Duodenal mucosa (tissue), 2 donors: ENCODE measurements around the gene GGT1.
"Not testable (repeated sequence)": the region's sequence is repeated elsewhere in the genome, so short reads cannot be mapped to it uniquely, and the experiment has no call there.

Source experiments
- H3K27ac ChIP-seq: one replicate; pipeline ENCODE4 v1.7.0; 2013; ENCODE audit warnings: low read depth, low read length
- H3K27me3 ChIP-seq, 2 donors: one replicate each; pipeline ENCODE4 v1.7.0; 2013; ENCODE audit warnings: low read length in 2 of 2, control low read depth in 1 of 2; ENCODE audit not compliant: insufficient read depth in 2 of 2, control insufficient read depth in 1 of 2
- H3K36me3 ChIP-seq, 2 donors: one replicate each; pipeline ENCODE4 v1.7.0; 2013; ENCODE audit warnings: low read length in 2 of 2, control low read depth in 1 of 2; ENCODE audit not compliant: insufficient read depth in 2 of 2, control insufficient read depth in 1 of 2
- H3K4me1 ChIP-seq, 2 donors: one replicate each; pipeline ENCODE4 v1.7.0; 2013; ENCODE audit warnings: low read length in 2 of 2, control low read depth in 1 of 2; ENCODE audit not compliant: insufficient read depth in 2 of 2, control insufficient read depth in 1 of 2
- H3K4me3 ChIP-seq, 2 donors: one replicate each; pipeline ENCODE4 v1.7.0; 2013; ENCODE audit warnings: low read length in 2 of 2, low read depth in 1 of 2
- H3K9ac ChIP-seq, 2 donors: one replicate each; pipeline ENCODE4 v1.7.0; 2013; ENCODE audit warnings: low read length in 2 of 2, low read depth in 1 of 2
- H3K9me3 ChIP-seq, 2 donors: one replicate each; pipeline ENCODE4 v1.7.0; 2013; ENCODE audit warnings: low read length in 2 of 2, control low read depth in 1 of 2; ENCODE audit not compliant: control insufficient read depth in 1 of 2

GGT1 gene

DNA sequence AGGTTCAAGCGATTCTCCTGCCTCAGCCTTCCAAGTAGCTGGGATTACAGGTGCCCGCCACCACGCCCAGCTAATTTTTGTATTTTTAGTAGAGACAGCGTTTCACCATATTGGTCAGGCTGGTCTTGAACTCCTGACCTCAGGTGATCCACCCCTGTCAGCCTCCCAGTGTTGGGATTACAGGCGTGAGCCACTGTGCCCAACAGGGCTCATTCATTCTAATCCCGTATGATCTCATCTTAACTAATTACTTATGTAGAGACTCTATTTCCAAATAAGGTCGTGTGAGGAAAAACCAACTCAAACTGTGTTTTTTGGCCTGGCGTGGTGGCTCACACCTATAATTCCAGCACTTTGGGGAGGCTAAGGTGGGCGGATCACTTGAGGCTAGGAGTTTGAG, 5.9 kb upstream of the GGT1 start:
- H3K36me3 ChIP-seq, H3K9ac ChIP-seq, H3K4me3 ChIP-seq, H3K9me3 ChIP-seq, H3K27me3 ChIP-seq, H3K27ac ChIP-seq: not testable (repeated sequence)
- peaks cover 22 to 39% of the 10 kb centered on the region in 2 donors for H3K4me1 ChIP-seq

GRCh38 chr22:24599514-24599913, 3.5 kb upstream of the GGT1 start:
- Histone ChIP-seq H3K9ac (no peak overlapping the region), H3K27me3 (no peaks in the 10 kb centered on the region), H3K9me3 (no peaks in the 10 kb centered on the region), H3K4me3 (no peak overlapping the region), H3K27ac (no peak overlapping the region), H3K4me1 (peaks cover 21 to 24% of the 10 kb centered on the region in 2 donors), H3K36me3 (no peaks in the 10 kb centered on the region)

DNA sequence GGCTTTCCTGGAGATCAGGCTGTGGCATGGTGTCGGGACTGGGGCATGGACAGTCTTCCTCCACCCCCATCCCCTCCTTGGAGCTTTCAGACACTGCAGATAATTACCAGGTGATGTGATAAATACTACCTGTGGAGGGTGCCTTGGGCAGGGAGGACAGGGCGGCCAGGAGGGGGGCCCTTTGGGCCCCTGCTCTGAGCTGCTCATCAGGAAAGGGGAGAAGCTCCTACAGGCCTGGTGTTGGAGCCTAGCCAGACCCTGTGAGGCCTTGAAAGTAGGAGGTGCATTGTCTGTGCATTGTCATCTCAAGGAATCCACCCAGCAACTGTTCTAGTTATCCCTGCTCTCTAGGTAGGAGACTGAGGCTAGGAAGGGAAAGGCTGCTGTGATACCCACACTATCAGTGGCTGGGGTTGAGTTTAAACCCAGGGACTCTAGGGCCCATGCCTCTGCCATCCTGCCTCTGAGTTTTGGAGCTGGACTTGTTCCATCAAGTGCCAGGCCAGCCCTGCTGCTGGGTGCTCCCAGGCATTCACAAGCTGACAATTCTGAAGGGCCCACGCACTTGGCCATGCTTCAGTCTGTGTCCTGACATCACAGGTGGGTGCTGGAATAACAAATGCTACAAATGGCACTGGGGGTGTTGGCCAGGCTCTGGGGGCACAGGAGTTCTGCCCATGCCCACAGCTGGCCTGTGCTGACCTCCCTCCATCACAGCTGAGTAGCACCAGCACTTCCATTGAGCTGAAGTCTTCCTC, 2.9 kb upstream of the GGT1 start:
- H3K9ac ChIP-seq, H3K27ac ChIP-seq: not testable (repeated sequence)

DNA sequence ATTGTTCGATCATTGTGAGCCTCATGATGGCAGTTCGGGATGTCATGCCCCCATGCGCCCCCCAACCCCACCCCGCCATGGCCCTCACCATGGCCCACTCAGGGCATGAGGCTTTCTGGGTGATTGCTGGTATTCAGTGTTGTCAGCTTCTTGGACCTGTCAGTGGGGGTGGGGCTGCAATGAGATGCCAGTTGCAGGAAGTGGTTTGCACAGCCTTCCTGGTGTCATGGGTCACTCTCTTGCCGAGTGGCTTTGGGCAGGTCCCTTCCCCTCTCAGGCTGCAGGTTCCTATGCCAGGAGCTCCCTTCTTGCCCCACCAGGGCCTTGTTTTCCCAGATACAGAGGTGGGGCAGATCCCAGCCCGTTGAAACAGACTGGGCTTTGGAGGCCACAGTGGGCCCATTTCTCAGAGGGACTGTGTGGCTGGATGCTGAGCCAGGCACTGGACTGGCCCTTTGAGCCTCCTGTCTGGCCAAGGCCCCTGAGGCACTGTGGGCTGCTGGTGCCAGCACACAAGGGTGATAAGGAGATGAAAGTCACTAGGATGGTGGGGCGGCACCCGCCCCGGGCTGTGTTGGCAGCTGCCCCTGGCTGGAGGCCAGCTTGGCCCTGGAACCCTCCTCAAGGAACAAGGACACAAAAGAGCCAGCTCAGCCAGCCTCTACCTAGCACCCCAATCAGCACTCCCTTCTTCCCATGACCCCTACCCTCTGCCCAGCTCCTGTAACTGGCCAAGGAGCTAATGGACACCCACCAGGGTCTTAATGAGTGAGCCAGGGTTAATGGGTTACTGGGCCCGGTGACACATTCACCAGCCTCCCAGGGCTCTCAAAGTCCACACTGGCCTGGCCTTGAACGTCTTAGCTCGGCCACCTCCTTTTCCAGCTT, 1.5 kb upstream of the GGT1 start:
- no peaks in the 10 kb centered on the region for H3K36me3 ChIP-seq
- H3K27me3 ChIP-seq: no peaks in the 10 kb centered on the region
- peak overlapping the region in 1 of 2 donors; percentile 6 for H3K9ac ChIP-seq
- peaks cover 24% of the 10 kb centered on the region in 2 donors for H3K4me1 ChIP-seq
- H3K4me3 ChIP-seq: no peak overlapping the region
- H3K27ac ChIP-seq: no peak overlapping the region
- H3K9me3 ChIP-seq: no peaks in the 10 kb centered on the region

More for the DNA sequence above, 2.9 kb upstream of the GGT1 start:
- H3K4me3 ChIP-seq, H3K36me3 ChIP-seq, H3K9me3 ChIP-seq, H3K27me3 ChIP-seq: not testable (repeated sequence)
- peaks cover 21 to 22% of the 10 kb centered on the region in 2 donors for H3K4me1 ChIP-seq

GRCh38 chr22:24602105-24602749, 766 bp upstream of the GGT1 start:
- H3K27ac ChIP-seq, H3K27me3 ChIP-seq, H3K36me3 ChIP-seq, H3K9me3 ChIP-seq, H3K4me3 ChIP-seq: not testable (repeated sequence)
- H3K9ac ChIP-seq: peak overlapping the region in 1 of 2 donors; percentile 6
- peaks cover 25 to 27% of the 10 kb centered on the region in 2 donors for H3K4me1 ChIP-seq

DNA sequence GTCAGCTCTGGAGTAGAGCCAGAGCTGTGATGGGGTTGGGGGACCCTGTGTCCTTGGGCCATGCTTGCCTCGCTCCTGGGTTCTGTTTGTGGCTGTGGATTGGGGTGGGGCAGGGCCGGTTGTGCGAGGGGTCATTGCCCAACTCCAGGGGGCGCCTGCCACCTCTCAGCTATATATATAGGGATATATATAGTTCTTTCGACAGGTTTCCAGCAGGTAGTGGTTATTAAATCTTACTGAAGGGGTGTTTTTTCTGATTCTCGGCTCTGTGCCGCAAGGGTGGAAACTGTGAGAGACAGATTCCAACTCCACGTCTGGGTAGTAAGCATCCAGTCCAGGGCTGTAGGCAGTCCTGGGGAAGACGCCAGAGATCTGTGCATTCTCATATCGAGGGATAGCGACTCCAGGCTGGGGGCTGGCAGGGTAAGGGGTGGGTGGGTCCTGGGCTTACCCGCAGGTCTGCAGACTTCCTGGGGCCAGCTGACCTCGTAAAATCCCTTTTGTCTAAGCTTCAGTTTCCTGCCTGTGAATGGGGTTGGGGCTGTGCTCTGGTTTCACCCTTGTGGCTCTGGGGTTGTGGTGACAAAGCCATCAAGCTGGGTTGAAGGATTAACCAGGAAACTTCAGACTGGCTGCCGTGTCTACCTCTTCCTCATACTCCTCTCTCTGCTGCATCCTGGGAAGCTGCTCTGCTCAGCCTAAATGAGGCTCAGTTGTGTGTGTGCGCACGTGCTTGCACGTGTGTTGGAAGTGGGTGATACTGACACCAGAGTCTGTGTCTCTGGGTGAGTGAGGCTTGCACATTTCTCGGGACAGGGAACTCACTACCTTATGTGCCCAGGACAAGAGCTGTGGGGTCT, 1.0 kb downstream of the GGT1 start:
- not testable (repeated sequence) for H3K27me3 ChIP-seq, H3K9ac ChIP-seq, H3K27ac ChIP-seq, H3K9me3 ChIP-seq, H3K36me3 ChIP-seq
- H3K4me1 ChIP-seq: peaks cover 25 to 28% of the 10 kb centered on the region in 2 donors
- peak overlapping the region in 1 of 2 donors; percentile 48 for H3K4me3 ChIP-seq

GRCh38 chr22:24606340-24606739, 3.3 kb downstream of the GGT1 start:
- H3K9me3 ChIP-seq, H3K9ac ChIP-seq, H3K27me3 ChIP-seq, H3K4me3 ChIP-seq, H3K27ac ChIP-seq, H3K36me3 ChIP-seq: not testable (repeated sequence)
- H3K4me1 ChIP-seq: peaks cover 19% of the 10 kb centered on the region in 2 donors

DNA sequence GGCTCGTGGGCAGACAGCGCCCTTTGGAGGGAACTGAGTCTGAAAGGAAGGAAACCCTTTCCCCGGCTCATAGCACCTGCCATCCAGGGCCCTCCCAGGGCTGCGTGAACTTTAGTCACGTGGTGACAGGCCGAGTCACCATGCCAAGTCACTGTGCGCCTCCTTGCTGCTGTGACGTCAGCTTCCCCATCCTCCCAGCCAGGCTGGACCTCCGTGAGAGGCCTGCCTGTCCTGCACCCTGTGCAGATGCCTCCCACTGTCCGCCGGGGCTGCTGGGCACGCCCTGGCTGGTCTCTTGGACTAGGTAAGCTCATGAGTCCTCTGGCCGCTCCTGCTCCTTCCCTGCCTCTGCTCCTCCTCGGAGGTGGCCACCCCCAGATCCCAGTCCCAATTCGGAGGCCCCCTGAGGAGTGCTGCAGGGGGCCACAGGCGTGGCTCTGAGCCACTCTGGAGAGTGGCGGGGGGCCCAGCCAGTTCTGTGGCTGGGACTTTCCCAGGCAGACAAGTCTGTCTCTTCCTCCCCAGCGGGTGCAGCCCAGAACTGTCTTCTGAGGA, 4.5 kb downstream of the GGT1 start:
- not testable (repeated sequence) for H3K27me3 ChIP-seq, H3K27ac ChIP-seq, H3K9me3 ChIP-seq, H3K4me1 ChIP-seq, H3K36me3 ChIP-seq
- Histone ChIP-seq H3K4me3 (peak overlapping the region in 1 of 2 donors; percentile 40), H3K9ac (peak overlapping the region in 1 of 2 donors; percentile 33)

DNA sequence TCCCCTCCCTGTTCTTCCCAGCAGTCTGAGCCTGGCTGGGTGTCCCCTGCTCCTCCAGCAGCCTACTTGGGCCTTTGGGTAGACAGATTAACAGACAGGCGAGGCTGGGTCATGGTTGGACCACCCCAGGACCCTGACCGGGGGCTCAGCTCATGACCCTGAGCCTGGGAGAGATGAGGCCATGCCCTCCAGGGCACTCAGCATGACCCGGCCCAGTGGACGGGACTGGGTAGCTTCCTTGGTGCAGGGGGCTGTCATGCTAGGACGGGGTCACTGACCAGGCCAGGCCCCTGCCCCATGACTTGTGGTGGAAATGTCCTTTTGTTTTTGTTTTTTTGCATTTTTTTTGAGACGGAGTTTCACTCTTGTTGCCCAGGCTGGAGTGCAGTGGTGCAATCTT, 5.3 kb downstream of the GGT1 start:
- H3K27me3 ChIP-seq, H3K9me3 ChIP-seq, H3K36me3 ChIP-seq, H3K9ac ChIP-seq, H3K4me1 ChIP-seq, H3K4me3 ChIP-seq, H3K27ac ChIP-seq: not testable (repeated sequence)
